Tibial artery (tissue), 4 donors: ENCODE measurements around the gene UGT1A10.
A peak's percentile ranks its signal among the peaks of the same experiment; 100 is the strongest.

ENCODE experiments used
- DNase-seq, 2 donors: peaks; one replicate each; pipeline ENCODE4 v3.0.0-alpha.2; 2019
- H3K27ac ChIP-seq, 2 donors: fragments of 200-600 bp; sonication (generic) in 1 of 2; 1 replicate in 1 of 2; 2 replicates in 1 of 2; pipeline ENCODE4 v1.5.1; 2018 to 2019; ENCODE audit warnings: mild to moderate bottlenecking in 1 of 2
- H3K27me3 ChIP-seq, 2 donors: fragments of 200-600 bp; sonication (generic) in 1 of 2; one replicate each; pipeline versions ENCODE4 v1.5.1 to v1.6.0; 2016 to 2019
- H3K36me3 ChIP-seq, 3 donors: fragments of 200-600 bp; sonication (generic) in 2 of 3; one replicate each; pipeline ENCODE4 v1.5.1; 2016 to 2019; ENCODE audit warnings: mild to moderate bottlenecking in 2 of 3
- H3K4me1 ChIP-seq, 4 donors: fragments of 200-600 bp; sonication (generic) in 2 of 4; 1 replicate in 3 of 4; 2 replicates in 1 of 4; pipeline ENCODE4 v1.5.1; 2016 to 2019
- H3K4me3 ChIP-seq, 2 donors: fragments of 200-600 bp; sonication (generic) in 1 of 2; 1 replicate in 1 of 2; 2 replicates in 1 of 2; pipeline ENCODE4 v1.5.1; 2018 to 2019; ENCODE audit warnings: mild to moderate bottlenecking in 2 of 2
- H3K9me3 ChIP-seq, 3 donors: fragments of 200-600 bp; sonication (generic) in 1 of 3; one replicate each; pipeline ENCODE4 v1.5.1; 2016 to 2019
- intact Hi-C: fragments of 100-400 bp; cut with DNase I; formaldehyde crosslinking; loops from one replicate; pipeline ENCODE4 v1.15.0; 2023; ENCODE audit warnings: low total_unique reads
- TF ChIP-seq, protein P1 (sequence below), 2 experiments: fragments of 200-600 bp in 1 of 2; fragments of 450-650 bp in 1 of 2; IDR thresholded peaks; one replicate each; pipeline ENCODE4 v1.5.1; 2017 to 2019; ENCODE audit warnings: antibody characterized with exemption in 2 of 2, mild to moderate bottlenecking in 1 of 2, moderate library complexity in 1 of 2

UGT1A10 gene

DNA sequence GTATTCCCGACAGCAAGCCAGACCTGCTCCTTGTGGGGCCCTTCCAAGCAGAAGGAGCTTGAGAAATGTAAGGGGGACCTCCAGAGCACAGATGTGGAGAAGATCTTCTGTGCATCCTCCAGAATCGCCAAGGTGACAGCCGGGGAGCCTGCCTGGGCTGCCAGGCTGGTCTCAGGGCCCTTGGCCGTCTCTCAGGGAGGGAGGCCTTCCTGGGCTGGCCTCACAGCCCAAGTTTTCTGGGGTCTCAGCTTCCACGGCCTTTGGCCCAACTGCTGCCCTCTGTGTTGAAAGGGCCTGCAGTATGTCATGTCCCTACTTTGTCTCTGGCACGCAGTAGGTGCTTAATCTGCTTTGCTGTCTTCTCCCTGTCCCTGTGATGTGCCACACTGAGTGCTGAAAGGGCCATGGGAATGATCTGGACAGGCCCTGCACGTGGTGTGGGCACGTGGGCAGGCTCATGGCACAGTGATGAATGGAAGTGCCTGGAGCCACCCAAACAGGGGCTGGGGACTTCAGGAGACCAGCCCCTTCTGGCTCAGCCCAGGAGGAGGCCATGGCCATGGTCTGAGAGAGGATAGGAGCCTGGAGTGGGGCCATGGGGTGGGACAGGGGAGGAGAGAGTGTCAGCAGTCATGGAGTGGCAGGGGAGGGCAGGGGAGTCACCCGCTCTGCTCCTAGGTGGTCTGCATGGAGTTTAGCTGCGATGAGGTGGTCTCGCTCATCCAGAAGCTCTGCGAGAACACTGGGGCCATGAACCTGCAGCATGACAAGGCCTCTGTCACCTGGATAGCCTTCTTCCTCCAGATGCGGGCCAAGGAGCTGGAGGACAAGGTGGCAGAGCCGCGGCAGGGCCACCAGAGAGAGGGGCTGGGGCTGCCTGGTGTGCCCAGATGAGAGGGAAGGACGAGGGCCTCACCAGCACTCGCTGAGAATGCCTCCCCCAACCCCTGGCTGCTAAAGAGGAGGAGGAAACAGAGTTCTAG, 182.7 kb downstream of the UGT1A10 start:
- no peaks in the 10 kb centered on the region for H3K4me1 ChIP-seq
- DNase-seq = peak; percentile 4 to 40
- no peak overlapping the region for H3K4me3 ChIP-seq
- H3K27me3 ChIP-seq = no peaks in the 10 kb centered on the region
- TF ChIP-seq, protein P1, sequence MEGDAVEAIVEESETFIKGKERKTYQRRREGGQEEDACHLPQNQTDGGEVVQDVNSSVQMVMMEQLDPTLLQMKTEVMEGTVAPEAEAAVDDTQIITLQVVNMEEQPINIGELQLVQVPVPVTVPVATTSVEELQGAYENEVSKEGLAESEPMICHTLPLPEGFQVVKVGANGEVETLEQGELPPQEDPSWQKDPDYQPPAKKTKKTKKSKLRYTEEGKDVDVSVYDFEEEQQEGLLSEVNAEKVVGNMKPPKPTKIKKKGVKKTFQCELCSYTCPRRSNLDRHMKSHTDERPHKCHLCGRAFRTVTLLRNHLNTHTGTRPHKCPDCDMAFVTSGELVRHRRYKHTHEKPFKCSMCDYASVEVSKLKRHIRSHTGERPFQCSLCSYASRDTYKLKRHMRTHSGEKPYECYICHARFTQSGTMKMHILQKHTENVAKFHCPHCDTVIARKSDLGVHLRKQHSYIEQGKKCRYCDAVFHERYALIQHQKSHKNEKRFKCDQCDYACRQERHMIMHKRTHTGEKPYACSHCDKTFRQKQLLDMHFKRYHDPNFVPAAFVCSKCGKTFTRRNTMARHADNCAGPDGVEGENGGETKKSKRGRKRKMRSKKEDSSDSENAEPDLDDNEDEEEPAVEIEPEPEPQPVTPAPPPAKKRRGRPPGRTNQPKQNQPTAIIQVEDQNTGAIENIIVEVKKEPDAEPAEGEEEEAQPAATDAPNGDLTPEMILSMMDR (IDR thresholded peaks at IDR 0.05) = no peak
- H3K9me3 ChIP-seq = peaks cover 0 to 4% (median 0%) of the 10 kb centered on the region in 3 donors
- H3K36me3 ChIP-seq = no peaks in the 10 kb centered on the region
- H3K27ac ChIP-seq = no peak overlapping the region
- intact Hi-C loops = no loop called here

DNA sequence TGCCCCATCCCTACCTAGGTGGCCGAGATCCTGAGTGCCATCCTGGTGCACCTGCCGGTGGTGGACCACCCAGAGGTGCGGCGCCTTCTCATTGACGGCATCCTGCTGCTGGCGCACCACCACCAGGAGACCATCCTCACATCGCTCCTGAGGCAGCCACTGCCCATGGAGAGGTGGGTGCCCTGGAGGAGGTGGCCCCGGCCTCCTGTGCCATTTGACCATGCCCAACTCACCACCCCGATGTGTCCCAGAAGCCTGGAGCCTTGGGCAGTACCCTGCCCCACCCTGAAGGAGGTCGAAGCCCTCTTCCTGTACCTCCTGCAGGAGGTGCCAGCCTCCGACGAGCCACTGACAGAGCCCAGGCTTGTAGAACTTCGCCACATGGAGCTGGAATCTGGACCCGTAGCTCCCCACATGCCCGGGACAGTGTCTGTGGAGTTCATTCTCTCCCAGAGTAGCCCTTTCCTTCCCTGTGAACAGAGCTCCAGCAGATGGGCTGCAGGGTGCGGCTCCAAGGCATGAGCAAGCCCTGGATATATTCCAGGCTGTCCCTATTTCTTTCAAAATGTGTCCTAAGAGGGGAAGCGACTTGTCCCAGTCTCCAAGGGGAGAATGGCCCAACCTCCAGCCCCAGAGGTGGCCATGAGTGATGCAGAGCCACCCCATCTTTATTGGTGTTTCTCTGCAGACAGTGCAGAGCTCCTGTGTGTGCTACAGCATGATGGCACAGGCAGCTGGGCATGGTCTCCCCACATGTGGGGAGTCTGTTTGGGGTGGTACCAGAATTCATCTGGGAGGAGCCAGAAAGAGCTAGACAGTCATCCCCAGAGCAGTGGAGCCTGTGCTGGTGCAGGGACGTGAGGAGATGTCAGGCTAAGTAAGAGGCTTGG, 183.9 kb downstream of the UGT1A10 start:
- Histone ChIP-seq H3K4me3 (no peak overlapping the region), H3K27me3 (no peaks in the 10 kb centered on the region), H3K9me3 (peaks cover 0 to 4% (median 0%) of the 10 kb centered on the region in 3 donors), H3K4me1 (no peaks in the 10 kb centered on the region), H3K27ac (no peak overlapping the region), H3K36me3 (no peaks in the 10 kb centered on the region)
- peak; percentile 16 to 39 for DNase-seq
- intact Hi-C loops = no loop called here
- TF ChIP-seq, protein P1 (IDR thresholded peaks at IDR 0.05) = no peak

GRCh38 chr2:233820774-233821105, 184.5 kb downstream of the UGT1A10 start:
- Histone ChIP-seq H3K4me3 (no peak overlapping the region), H3K27ac (no peak overlapping the region), H3K4me1 (no peaks in the 10 kb centered on the region), H3K9me3 (peaks cover 0 to 4% (median 0%) of the 10 kb centered on the region in 3 donors), H3K27me3 (no peaks in the 10 kb centered on the region), H3K36me3 (no peaks in the 10 kb centered on the region)
- intact Hi-C loops = no loop called here
- DNase-seq = peak; percentile 12 to 54
- TF ChIP-seq, protein P1 (IDR thresholded peaks at IDR 0.05) = no peak

DNA sequence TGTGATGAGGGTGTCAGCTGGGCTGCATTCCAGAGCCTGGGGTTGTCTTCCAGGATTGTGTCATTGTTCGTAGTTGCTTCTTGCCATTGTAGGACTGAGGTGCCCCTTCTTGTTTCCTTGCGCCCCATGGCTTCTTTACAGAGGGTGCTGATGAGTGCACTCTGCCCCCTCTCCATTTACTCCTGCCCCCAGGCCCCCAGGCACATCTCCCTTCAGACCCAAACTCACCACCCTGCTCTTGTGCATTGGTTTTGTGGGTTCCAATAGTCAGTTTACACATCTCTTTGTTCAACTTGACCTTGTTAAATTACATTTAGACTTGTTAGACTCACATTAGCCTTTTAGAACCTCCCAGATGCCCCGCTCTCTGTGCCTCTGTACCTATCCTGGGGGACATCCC, 184.9 kb downstream of the UGT1A10 start:
- H3K9me3 ChIP-seq = peaks cover 0 to 7% (median 0%) of the 10 kb centered on the region in 3 donors
- H3K27ac ChIP-seq = no peak overlapping the region
- H3K27me3 ChIP-seq = no peaks in the 10 kb centered on the region
- no peaks in the 10 kb centered on the region for H3K4me1 ChIP-seq
- no peak overlapping the region for H3K4me3 ChIP-seq
- no peaks in the 10 kb centered on the region for H3K36me3 ChIP-seq
- DNase-seq = peak; percentile 3 to 19
- TF ChIP-seq, protein P1 (IDR thresholded peaks at IDR 0.05) = no peak
- intact Hi-C loops = no loop called here

DNA sequence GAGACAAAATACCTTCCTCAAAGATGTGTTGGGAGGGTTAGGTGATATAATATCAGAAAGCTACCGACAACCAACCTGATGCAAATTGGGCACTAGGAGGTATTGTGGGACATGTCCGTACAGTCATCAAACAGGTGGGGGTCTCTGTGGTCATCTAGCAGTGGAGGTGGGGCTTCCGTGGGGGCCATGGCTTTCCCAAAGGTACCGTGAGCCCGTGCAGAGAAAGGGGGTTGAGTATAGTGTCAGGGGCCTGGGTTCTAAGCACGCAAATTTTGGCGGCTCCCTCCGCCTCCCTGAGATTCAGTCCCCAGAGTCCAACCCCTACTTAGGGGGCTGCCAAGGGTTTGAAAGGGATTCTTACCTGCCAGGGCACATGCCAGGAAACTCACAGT, 185.5 kb downstream of the UGT1A10 start:
- DNase-seq = peak; percentile 9 to 41
- peaks cover 0 to 9% (median 0%) of the 10 kb centered on the region in 3 donors for H3K9me3 ChIP-seq
- H3K27ac ChIP-seq = no peak overlapping the region
- intact Hi-C loops = no loop called here
- H3K27me3 ChIP-seq = no peaks in the 10 kb centered on the region
- no peak overlapping the region for H3K4me3 ChIP-seq
- TF ChIP-seq, protein P1 (IDR thresholded peaks at IDR 0.05) = no peak
- H3K4me1 ChIP-seq = no peaks in the 10 kb centered on the region
- no peaks in the 10 kb centered on the region for H3K36me3 ChIP-seq
